Suprapubic skin (tissue), 4 donors: Measurements from ENCODE around the gene HIPK4. TPM values are rescaled to one million over a fixed set of nuclear protein-coding genes. Genes with fewer than 3 reads are reported as not detected.

Experiments used
- DNase-seq, 2 donors: peaks; one replicate each; pipeline ENCODE4 v3.0.0-alpha.2; 2019; ENCODE audit warnings: low spot score in 2 of 2
- H3K27ac ChIP-seq: fragments of 200-600 bp; sonication (generic); one replicate; pipeline ENCODE4 v1.5.1; 2019
- H3K27me3 ChIP-seq: fragments of 200-600 bp; sonication (generic); one replicate; pipeline ENCODE4 v1.5.1; 2019
- H3K36me3 ChIP-seq: fragments of 200-600 bp; sonication (generic); one replicate; pipeline ENCODE4 v1.5.1; 2019
- H3K4me1 ChIP-seq: fragments of 200-600 bp; sonication (generic); one replicate; pipeline ENCODE4 v1.5.1; 2019
- H3K4me3 ChIP-seq: fragments of 200-600 bp; sonication (generic); one replicate; pipeline ENCODE4 v1.5.1; 2019; ENCODE audit warnings: mild to moderate bottlenecking
- H3K9me3 ChIP-seq: fragments of 200-600 bp; sonication (generic); one replicate; pipeline ENCODE4 v1.5.1; 2019
- CTCF ChIP-seq, 2 donors: fragments of 200-600 bp in 1 of 2; fragments of 450-650 bp in 1 of 2; sonication (generic) in 1 of 2; IDR thresholded peaks; one replicate each; pipeline ENCODE4 v1.5.1; 2016 to 2019; ENCODE audit warnings: antibody characterized with exemption in 2 of 2, mild to moderate bottlenecking in 1 of 2, moderate library complexity in 1 of 2
- EP300 ChIP-seq: sonication (generic); formaldehyde crosslinking; IDR thresholded peaks from one replicate; pipeline ENCODE4 v1.6.1; 2017; ENCODE audit warnings: antibody characterized with exemption
- POLR2A ChIP-seq, 2 donors: fragments of 450-650 bp; IDR thresholded peaks; one replicate each; pipeline ENCODE4 v1.6.1; 2017; ENCODE audit warnings: antibody characterized with exemption in 2 of 2, mild to moderate bottlenecking in 2 of 2, moderate library complexity in 2 of 2
- POLR2AphosphoS5 ChIP-seq, 3 donors: sonication (generic); formaldehyde crosslinking; IDR thresholded peaks; one replicate each; pipeline ENCODE4 v1.6.1; 2017; ENCODE audit warnings: antibody characterized with exemption in 3 of 3
- WGBS: methylation state at CpG from one replicate; pipeline ENCODE4 v1.1.5; 2018; 5-methylcytosine and 5-hydroxymethylcytosine counted together
- total RNA-seq, 4 donors: library from RNA; depleted of rRNA; stranded (reverse); fragments of >200 nt; gene quantifications; one replicate each; pipeline ENCODE4 v1.1.0, GENCODE V29; 2016

Gene HIPK4
- total RNA-seq, 4 donors from 2014 or later, result 0.21 to 0.47 (median 0.42) TPM; not detected in 1

- WGBS, result under 1% methylated on average over 27 of the region's 77 CpGs
Measured at GRCh38 chr19:40348125-40348913, 41.7 kb downstream of the HIPK4 start, which contains the start of the genes C19orf47 and PLD3. Gene C19orf47, minus strand, starts transcription at chr19:40348397. Its CDS starts 6,540 bp downstream, at chr19:40341857. Gene PLD3, plus strand, starts transcription at chr19:40348695. Its CDS starts 17,789 bp downstream, at chr19:40366484.

GRCh38 chr19:40344422-40344821 lies 45.6 kb downstream of the HIPK4 start:
- no peak for DNase-seq
- no peaks in the 10 kb centered on the region for H3K9me3 ChIP-seq
- no peak overlapping the region for H3K4me3 ChIP-seq
- WGBS, result 64% methylated on average over 7 of the region's 7 CpGs
- H3K27ac ChIP-seq, result no peak overlapping the region
- H3K36me3 ChIP-seq, result peaks cover 4% of the 10 kb centered on the region
- no peak for TF ChIP-seq EP300
- TF ChIP-seq POLR2AphosphoS5 (IDR thresholded peaks at IDR 0.05), result no peak
- no peak for TF ChIP-seq POLR2A (IDR thresholded peaks at IDR 0.05)
- no peak for TF ChIP-seq CTCF (IDR thresholded peaks at IDR 0.05)
- H3K27me3 ChIP-seq, result no peaks in the 10 kb centered on the region
- H3K4me1 ChIP-seq, result peaks cover 40% of the 10 kb centered on the region

More at GRCh38 chr19:40348125-40348913, 41.7 kb downstream of the HIPK4 start, which contains the start of the genes C19orf47 and PLD3:
- TF ChIP-seq POLR2A (IDR thresholded peaks at IDR 0.05) (peak; percentile 52 to 64), EP300 (no peak), CTCF (IDR thresholded peaks at IDR 0.05) (no peak), POLR2AphosphoS5 (IDR thresholded peaks at IDR 0.05) (peak in 1 of 3 donors; percentile 95)
- no peaks in the 10 kb centered on the region for H3K27me3 ChIP-seq
- H3K4me1 ChIP-seq, result peaks cover 24% of the 10 kb centered on the region
- no peaks in the 10 kb centered on the region for H3K36me3 ChIP-seq
- peak within 1 kb of the TSS; percentile 80 for H3K27ac ChIP-seq
- H3K9me3 ChIP-seq, result no peaks in the 10 kb centered on the region
- peak; percentile 100 for DNase-seq
- H3K4me3 ChIP-seq, result peak within 1 kb of the TSS; percentile 67

GRCh38 chr19:40342644-40343311 lies 47.2 kb downstream of the HIPK4 start:
- Histone ChIP-seq H3K36me3 (peaks cover 10% of the 10 kb centered on the region), H3K4me1 (peaks cover 32% of the 10 kb centered on the region), H3K27ac (peak overlapping the region; percentile 74), H3K4me3 (no peak overlapping the region), H3K9me3 (no peaks in the 10 kb centered on the region), H3K27me3 (no peaks in the 10 kb centered on the region)
- 85% methylated on average over 11 of the region's 11 CpGs for WGBS
- no peak for DNase-seq
- TF ChIP-seq POLR2AphosphoS5 (IDR thresholded peaks at IDR 0.05), result no peak
- no peak for TF ChIP-seq EP300
- TF ChIP-seq POLR2A (IDR thresholded peaks at IDR 0.05), result no peak
- TF ChIP-seq CTCF (IDR thresholded peaks at IDR 0.05), result no peak

- Histone ChIP-seq H3K27me3 (no peaks in the 10 kb centered on the region), H3K36me3 (peaks cover 10% of the 10 kb centered on the region), H3K27ac (peak overlapping the region; percentile 74), H3K9me3 (no peaks in the 10 kb centered on the region), H3K4me3 (no peak overlapping the region), H3K4me1 (peaks cover 23% of the 10 kb centered on the region)
- 49% methylated on average over 9 of the region's 9 CpGs for WGBS
- no peak for DNase-seq
- TF ChIP-seq EP300, result no peak
- TF ChIP-seq POLR2AphosphoS5 (IDR thresholded peaks at IDR 0.05), result no peak
Measured at GRCh38 chr19:40341601-40342482, 48.1 kb downstream of the HIPK4 start.

GRCh38 chr19:40339018-40339728 lies 50.8 kb downstream of the HIPK4 start:
- H3K4me3 ChIP-seq, result no peak overlapping the region
- H3K27ac ChIP-seq, result no peak overlapping the region
- H3K36me3 ChIP-seq, result peaks cover 32% of the 10 kb centered on the region
- TF ChIP-seq EP300 (no peak), POLR2AphosphoS5 (IDR thresholded peaks at IDR 0.05) (no peak), CTCF (IDR thresholded peaks at IDR 0.05) (no peak), POLR2A (IDR thresholded peaks at IDR 0.05) (no peak)
- no peaks in the 10 kb centered on the region for H3K9me3 ChIP-seq
- no peak for DNase-seq
- H3K27me3 ChIP-seq, result no peaks in the 10 kb centered on the region
- peaks cover 22% of the 10 kb centered on the region for H3K4me1 ChIP-seq
- 82% methylated on average over 4 of the region's 4 CpGs for WGBS
